Stimulated activated CD4-positive, alpha-beta T cell treated with anti-CD3 and anti-CD28 coated beads, Interleukin-2, amount 100 ng/mL, for 24 hours (primary cell): ENCODE measurements around the gene TMEM250.

Experiments used
- DNase-seq, 2 donors: peaks; one replicate each; pipeline ENCODE4 v3.0.0-alpha.2; 2020

The TMEM250 gene

DNA sequence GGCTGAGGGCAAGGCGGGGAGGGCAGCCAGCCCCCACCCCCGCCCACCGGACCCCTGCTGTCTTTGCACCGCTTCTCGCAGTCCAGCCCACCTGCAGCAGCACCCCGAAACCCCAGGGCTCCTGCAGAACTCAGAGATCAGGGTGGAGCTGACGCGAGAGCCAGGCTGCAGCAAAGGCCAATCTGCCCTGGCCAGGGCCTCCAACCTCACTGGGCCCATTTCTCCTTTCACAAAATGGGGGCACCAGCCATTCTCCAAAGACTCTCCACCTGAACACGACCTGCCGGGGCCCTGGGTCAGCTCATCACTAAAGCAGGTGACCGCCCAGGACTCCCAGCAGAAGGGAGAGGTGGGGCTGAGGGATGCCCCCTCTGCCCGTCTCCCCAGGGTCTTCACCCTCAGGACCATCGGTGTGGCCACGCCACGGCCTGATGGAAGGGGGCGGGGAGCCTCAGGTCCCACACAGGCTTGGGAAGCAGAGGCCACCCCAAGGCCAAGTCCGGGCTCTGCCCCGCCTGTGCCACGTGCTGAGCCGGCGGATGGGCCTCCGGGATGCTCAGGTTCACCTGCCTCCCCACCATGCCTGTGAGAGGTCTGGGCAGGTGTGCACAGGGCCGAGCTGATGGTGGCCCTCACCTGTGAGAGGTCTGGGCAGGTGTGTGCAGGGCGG is 36.7 kb downstream of the TMEM250 start:
- DNase-seq: no peak

GRCh38 chr9:136081113-136081825 is 37.4 kb downstream of the TMEM250 start:
- no peak for DNase-seq

DNA sequence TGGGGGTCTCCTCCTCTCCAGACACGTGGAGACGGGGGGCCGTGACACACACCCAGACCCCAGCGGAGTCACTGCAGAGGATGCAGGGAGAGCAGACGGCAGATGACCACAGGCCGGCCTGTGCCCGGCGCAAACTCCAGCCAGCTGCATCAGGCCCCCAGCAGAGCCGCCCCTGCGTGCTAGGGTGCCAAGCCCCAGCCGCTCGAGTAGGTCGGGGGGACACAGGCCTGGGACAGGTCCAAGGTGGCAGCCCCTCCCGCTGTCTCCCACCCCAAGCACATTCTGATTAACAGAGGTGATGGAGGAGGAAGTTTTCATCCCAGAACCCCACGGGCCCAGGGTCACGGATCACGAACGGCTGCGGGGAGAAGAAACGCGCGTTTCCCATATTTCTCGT is 38.0 kb downstream of the TMEM250 start:
- DNase-seq: no peak

DNA sequence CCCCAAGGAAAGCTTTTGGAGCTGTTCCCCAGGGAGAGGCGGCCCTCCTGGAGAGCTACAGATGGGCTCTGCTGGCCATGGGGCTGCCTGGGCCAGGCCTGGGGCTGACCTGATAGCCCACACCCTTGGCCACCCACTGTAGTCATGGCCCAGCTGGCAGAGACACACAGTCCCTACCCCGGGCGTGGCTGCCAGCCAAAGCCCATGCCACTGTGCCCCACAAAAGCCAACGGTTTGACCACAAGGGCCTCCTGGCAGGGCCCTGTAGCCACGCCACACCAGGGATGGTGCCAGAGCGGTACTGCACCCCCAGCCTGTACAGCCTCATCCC is 38.8 kb downstream of the TMEM250 start:
- DNase-seq: no peak

DNA sequence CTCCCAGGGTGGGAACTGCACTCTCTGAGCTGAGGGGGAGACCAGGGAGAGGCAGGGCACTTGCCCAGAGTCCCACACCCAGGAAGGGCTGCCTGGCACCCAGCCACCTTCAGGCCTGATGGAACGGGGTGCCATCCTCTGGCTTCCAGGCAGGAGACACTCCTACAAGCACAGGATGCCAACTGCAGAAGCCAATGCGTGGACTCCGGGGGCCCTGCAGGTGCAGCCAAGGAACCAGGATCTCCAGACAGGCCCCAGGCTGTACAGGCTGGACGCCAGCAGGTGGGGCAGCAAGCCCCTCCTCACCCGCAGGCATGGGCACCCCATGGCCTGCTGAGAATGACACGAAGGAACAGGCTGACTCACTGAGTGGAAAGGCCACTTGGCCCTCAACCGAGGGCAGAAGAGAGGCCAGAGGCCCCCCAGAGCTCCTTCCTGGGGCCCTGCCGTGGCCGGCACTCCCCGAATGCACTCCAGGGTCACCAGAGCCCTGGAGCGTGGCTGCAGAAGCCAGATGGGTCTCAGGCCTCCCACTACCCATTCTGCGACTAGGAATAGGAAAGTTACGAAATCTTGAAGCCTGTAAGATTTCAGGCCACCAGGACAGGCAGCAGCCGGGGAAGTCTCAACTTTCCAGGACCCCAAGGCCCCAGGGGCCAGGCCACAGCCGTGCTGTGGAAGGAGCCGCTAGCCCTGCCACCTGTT is 39.3 kb downstream of the TMEM250 start:
- DNase-seq: no peak

- no peak for DNase-seq
Observed at GRCh38 chr9:136078498-136079011, 40.1 kb downstream of the TMEM250 start.

DNA sequence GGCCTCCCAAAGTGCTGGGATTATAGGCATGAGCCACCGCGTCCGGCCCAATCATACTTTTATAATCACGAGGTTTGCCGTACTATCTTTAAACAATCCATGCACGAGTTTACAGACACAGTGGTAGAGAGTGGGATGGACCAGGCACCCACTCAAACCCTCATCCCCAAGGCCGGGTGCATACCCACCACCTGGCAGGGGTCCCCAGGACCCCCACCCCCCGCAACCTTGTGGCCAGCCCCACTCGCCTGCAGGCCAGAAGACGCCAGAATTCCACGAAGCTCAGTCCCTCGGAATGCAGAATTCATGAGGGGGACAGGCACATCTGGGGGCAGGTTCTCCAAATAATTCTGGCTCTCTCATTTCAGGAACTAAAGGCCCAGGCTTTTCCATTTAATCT is 40.7 kb downstream of the TMEM250 start:
- DNase-seq: no peak

DNA sequence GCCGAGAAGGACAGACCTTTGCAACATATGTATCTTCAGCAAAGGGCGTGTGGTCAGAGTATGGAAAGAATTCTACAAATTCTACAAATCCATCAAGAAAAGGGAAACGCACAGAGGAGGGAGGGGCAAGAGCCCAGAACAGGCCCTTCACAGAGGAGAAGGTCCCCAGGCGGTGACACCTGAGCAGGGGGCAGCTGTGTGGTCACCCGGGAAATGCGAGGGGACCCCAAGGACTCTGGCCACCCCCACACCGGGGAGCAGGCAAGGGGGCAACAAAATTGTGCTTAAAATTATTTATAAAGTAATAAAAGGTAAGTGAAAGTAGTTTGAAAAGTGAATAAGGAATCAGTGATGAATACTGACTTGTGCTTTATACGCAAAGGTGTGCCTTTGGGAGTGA is 41.2 kb downstream of the TMEM250 start:
- no peak for DNase-seq

DNA sequence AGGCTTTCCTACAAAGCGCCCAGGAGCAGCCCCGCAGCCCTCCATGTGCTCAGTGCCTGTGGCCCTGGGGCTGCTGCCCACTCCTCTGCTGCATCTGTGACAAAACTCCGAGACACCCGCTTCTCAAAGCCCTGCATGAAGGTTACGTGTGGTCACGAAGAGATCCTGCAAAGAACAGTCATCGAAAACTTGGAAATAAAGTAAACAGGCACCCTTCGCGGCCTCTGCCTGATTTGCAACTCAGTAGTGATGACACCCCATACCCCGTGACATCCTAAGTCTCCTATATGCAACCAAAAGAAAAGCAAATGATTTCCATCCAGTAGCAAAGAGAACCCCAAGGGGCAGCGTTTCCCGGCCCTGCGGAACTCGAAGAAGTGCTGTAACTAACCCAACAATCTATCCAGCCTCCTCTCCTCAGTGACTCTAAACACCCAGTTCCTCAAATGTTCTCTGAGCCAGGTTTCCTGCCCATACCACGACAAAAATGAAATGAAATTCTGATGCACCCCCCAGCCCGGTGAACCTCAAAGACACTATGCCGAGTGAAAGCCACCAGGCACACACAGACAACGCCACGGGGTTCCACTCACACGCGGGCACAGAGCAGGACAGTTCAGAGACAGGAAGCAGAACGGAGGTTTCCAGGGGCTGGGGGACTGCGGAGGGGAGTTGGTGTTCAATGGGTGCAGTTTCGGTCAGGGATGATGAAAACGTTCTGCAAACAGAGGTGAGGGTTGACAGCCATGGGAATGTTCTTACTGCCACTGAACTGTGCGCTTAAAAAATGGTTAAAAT is 42.6 kb downstream of the TMEM250 start:
- DNase-seq: no peak

GRCh38 chr9:136075134-136075841 is 43.4 kb downstream of the TMEM250 start:
- no peak for DNase-seq

DNA sequence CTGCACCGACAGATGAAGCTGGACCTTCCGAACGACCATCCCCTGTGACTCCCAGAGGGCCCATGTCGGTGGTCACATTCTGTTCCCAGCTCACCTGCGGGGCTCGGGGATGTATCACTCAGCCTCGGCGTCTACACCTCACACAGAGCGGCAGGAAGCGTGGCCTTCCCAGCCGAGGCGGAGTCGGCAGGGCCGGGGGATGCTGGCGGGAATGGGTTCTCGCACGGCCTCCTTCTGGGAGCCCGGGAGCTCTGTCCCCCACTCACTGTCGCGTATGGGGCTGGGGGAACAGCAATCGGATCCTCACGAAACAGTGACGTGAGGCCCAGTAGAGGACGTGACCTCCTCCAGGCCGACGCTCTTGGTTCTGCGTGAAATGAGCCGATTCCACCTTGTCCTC is 44.0 kb downstream of the TMEM250 start:
- DNase-seq: no peak
